Spleen (tissue), 11 donors: ENCODE measurements around the gene GPR137. TPM values are rescaled to one million over a fixed set of nuclear protein-coding genes. Genes with fewer than 3 reads are reported as not detected.

Experiments used
- DNase-seq: peaks from one replicate; pipeline ENCODE4 v3.0.0-alpha.2; 2020
- H3K27ac ChIP-seq, 8 donors: fragments of 200-600 bp; sonication (generic) in 7 of 8; 1 replicate in 4 of 8; 2 replicates in 4 of 8; pipeline versions ENCODE4 v1.5.0 to v1.8.0; 2016 to 2021; ENCODE audit warnings: inconsistent platforms in 4 of 8, mild to moderate bottlenecking in 4 of 8, moderate library complexity in 1 of 8
- H3K27me3 ChIP-seq, 7 donors: fragments of 200-600 bp; sonication (generic) in 6 of 7; replicated peaks in 1 of 7; 1 replicate in 4 of 7; 2 replicates in 3 of 7; pipeline versions ENCODE4 v1.5.0 to v1.8.0; 2016 to 2021; ENCODE audit warnings: inconsistent platforms in 3 of 7, mild to moderate bottlenecking in 1 of 7
- H3K36me3 ChIP-seq, 6 donors: fragments of 200-600 bp; sonication (generic) in 5 of 6; 1 replicate in 4 of 6; 2 replicates in 2 of 6; pipeline versions ENCODE4 v1.5.0 to v1.8.0; 2016 to 2021; ENCODE audit warnings: inconsistent platforms in 2 of 6
- H3K4me1 ChIP-seq, 6 donors: fragments of 200-600 bp; sonication (generic) in 5 of 6; 1 replicate in 3 of 6; 2 replicates in 3 of 6; pipeline versions ENCODE4 v1.5.0 to v1.8.0; 2016 to 2021; ENCODE audit warnings: inconsistent platforms in 3 of 6
- H3K4me3 ChIP-seq, 8 donors: fragments of 200-600 bp; sonication (generic) in 7 of 8; 1 replicate in 4 of 8; 2 replicates in 4 of 8; pipeline versions ENCODE4 v1.5.0 to v1.8.0; 2016 to 2021; ENCODE audit warnings: inconsistent platforms in 4 of 8, mild to moderate bottlenecking in 4 of 8, moderate library complexity in 2 of 8
- H3K9me3 ChIP-seq, 8 donors: fragments of 200-600 bp; sonication (generic) in 7 of 8; 1 replicate in 4 of 8; 2 replicates in 4 of 8; pipeline versions ENCODE4 v1.5.0 to v1.8.0; 2016 to 2021; ENCODE audit warnings: inconsistent platforms in 4 of 8
- CTCF ChIP-seq, 11 experiments: fragments of 200-600 bp in 7 of 11; fragments of 450-650 bp in 4 of 11; sonication (generic) in 4 of 11; IDR thresholded peaks in 8 of 11; conservative IDR thresholded peaks in 3 of 11; 1 replicate in 7 of 11; 2 replicates in 4 of 11; pipeline versions ENCODE4 v1.4.0 to v1.8.0; 2016 to 2021; ENCODE audit warnings: antibody characterized with exemption in 11 of 11, inconsistent platforms in 4 of 11, mild to moderate bottlenecking in 1 of 11
- POLR2A ChIP-seq, 3 donors: fragments of 450-650 bp; IDR thresholded peaks; one replicate each; pipeline ENCODE4 v1.5.1; 2017; ENCODE audit warnings: antibody characterized with exemption in 3 of 3, mild to moderate bottlenecking in 1 of 3
- POLR2AphosphoS5 ChIP-seq, 3 donors: sonication (generic); formaldehyde crosslinking; IDR thresholded peaks; one replicate each; pipeline ENCODE4 v1.5.1; 2017; ENCODE audit warnings: antibody characterized with exemption in 3 of 3
- WGBS, 5 donors: extraction: QIAGEN DNeasy Blood & Tissue Kit in 3 of 5; methylation state at CpG; one replicate each; pipeline versions ENCODE4 v1.1.5 to v1.1.7; 2013 to 2018; 5-methylcytosine and 5-hydroxymethylcytosine counted together
- intact Hi-C: fragments of 100-400 bp; cut with DNase I; formaldehyde crosslinking; loops from one replicate; pipeline ENCODE4 v1.15.0; 2023; ENCODE audit warnings: low total_unique reads
- polyA plus RNA-seq, 3 donors: library from polyadenylated mRNA; stranded (reverse); fragments of 200-250 nt; gene quantifications; one replicate each; pipeline ENCODE4 v1.2.1, GENCODE V29; 2013
- total RNA-seq, 7 donors: library from RNA; depleted of rRNA in 3 of 7; stranded (reverse); fragments of >200 nt in 3 of 7; fragmentation: NEBNext Ultra II Directional in 4 of 7; extraction: Animal tissue kit (Norgen Biotek cat#: 25700) in 4 of 7; gene quantifications; one replicate each; pipeline versions ENCODE4 v1.1.0 to v1.2.1, GENCODE V29; 2016 to 2021
- donor health status: healthy with polysubstance abuse.
- donor health status: DM: no; HTN: no; CAD: no; lungs with moderate emphysema.
- donor health status: DM: no; HTN: no; CAD: no.
- donor health status: Bipolar disorder and iron deficiency.
- donor health status: healthy.
- donor health status: DM: no; HTN: no; CAD: no.
- donor health status: DM: yes; HTN: yes; CAD: no.

The GPR137 gene
- total and polyA plus RNA-seq, 10 donors = 13.7 to 37.2 (median 28.1) TPM

- peaks cover 0 to 67% (median 40%) of the 10 kb centered on the region in 6 donors for H3K36me3 ChIP-seq
- intact Hi-C loops = no loop called here
- peaks cover 4 to 62% (median 31%) of the 10 kb centered on the region in 6 donors for H3K4me1 ChIP-seq
- 12 to 26% (median 20%) methylated on average over 15 to 19 of the region's 19 CpGs for WGBS, 5 donors
- H3K4me3 ChIP-seq = peak overlapping the region; percentile 52 to 79 (median 74)
- peak overlapping the region; percentile 93 to 100 (median 99) for H3K27ac ChIP-seq
- DNase-seq = no peak
- no peaks in the 10 kb centered on the region for H3K9me3 ChIP-seq
- no peaks in the 10 kb centered on the region for H3K27me3 ChIP-seq
- TF ChIP-seq POLR2A (IDR thresholded peaks at IDR 0.05) = no peak
- no peak for TF ChIP-seq CTCF (IDR thresholded peaks at IDR 0.05 in 8 of 11, conservative IDR thresholded peaks at IDR 0.05 in 3 of 11)
- TF ChIP-seq POLR2AphosphoS5 (IDR thresholded peaks at IDR 0.05) = no peak
Measured at GRCh38 chr11:64318766-64319761, 33.4 kb downstream of the GPR137 start.

- no peak overlapping the region for H3K4me3 ChIP-seq
- intact Hi-C loops = no loop called here
- H3K9me3 ChIP-seq = no peaks in the 10 kb centered on the region
- DNase-seq = no peak
- H3K36me3 ChIP-seq = peaks cover 0 to 52% (median 25%) of the 10 kb centered on the region in 6 donors
- no peaks in the 10 kb centered on the region for H3K27me3 ChIP-seq
- TF ChIP-seq CTCF (IDR thresholded peaks at IDR 0.05 in 8 of 11, conservative IDR thresholded peaks at IDR 0.05 in 3 of 11) = no peak
- no peak for TF ChIP-seq POLR2A (IDR thresholded peaks at IDR 0.05)
- no peak for TF ChIP-seq POLR2AphosphoS5 (IDR thresholded peaks at IDR 0.05)
- H3K4me1 ChIP-seq = peaks cover 4 to 56% (median 31%) of the 10 kb centered on the region in 6 donors
- 94 to 98% (median 96%) methylated on average over 7 of the region's 7 CpGs for WGBS, 5 donors
- H3K27ac ChIP-seq = no peak overlapping the region
Measured at GRCh38 chr11:64320556-64320955, 34.9 kb downstream of the GPR137 start.

GRCh38 chr11:64321026-64321425, 35.4 kb downstream of the GPR137 start:
- peaks cover 0 to 47% (median 21%) of the 10 kb centered on the region in 6 donors for H3K36me3 ChIP-seq
- no peak for DNase-seq
- no peak for TF ChIP-seq CTCF (IDR thresholded peaks at IDR 0.05 in 8 of 11, conservative IDR thresholded peaks at IDR 0.05 in 3 of 11)
- TF ChIP-seq POLR2AphosphoS5 (IDR thresholded peaks at IDR 0.05) = no peak
- no peak for TF ChIP-seq POLR2A (IDR thresholded peaks at IDR 0.05)
- H3K27ac ChIP-seq = no peak overlapping the region
- no peaks in the 10 kb centered on the region for H3K27me3 ChIP-seq
- H3K4me3 ChIP-seq = no peak overlapping the region
- intact Hi-C loops = no loop called here
- 83 to 94% (median 91%) methylated on average over 5 of the region's 5 CpGs for WGBS, 5 donors
- no peaks in the 10 kb centered on the region for H3K9me3 ChIP-seq
- H3K4me1 ChIP-seq = peaks cover 4 to 52% (median 31%) of the 10 kb centered on the region in 6 donors

GRCh38 chr11:64321533-64321932, 35.9 kb downstream of the GPR137 start:
- TF ChIP-seq POLR2A (IDR thresholded peaks at IDR 0.05) (no peak), CTCF (IDR thresholded peaks at IDR 0.05 in 8 of 11, conservative IDR thresholded peaks at IDR 0.05 in 3 of 11) (no peak), POLR2AphosphoS5 (IDR thresholded peaks at IDR 0.05) (no peak)
- H3K4me3 ChIP-seq = no peak overlapping the region
- peaks cover 4 to 47% (median 28%) of the 10 kb centered on the region in 6 donors for H3K4me1 ChIP-seq
- no peaks in the 10 kb centered on the region for H3K27me3 ChIP-seq
- no peak overlapping the region for H3K27ac ChIP-seq
- 91 to 98% (median 95%) methylated on average over 4 to 5 of the region's 5 CpGs for WGBS, 5 donors
- intact Hi-C loops = no loop called here
- no peak for DNase-seq
- peaks cover 0 to 42% (median 18%) of the 10 kb centered on the region in 6 donors for H3K36me3 ChIP-seq
- no peaks in the 10 kb centered on the region for H3K9me3 ChIP-seq
